Measurements from ENCODE around the gene WNT3.

WNT3 gene

GRCh38 chr17:46774108-46774737 lies 44.3 kb downstream of the WNT3 start:
- DNase-seq (ENCODE audit: extremely low spot score): no peak
- no peak for TF ChIP-seq ELF4 (IDR thresholded peaks at IDR 0.05)
- TF ChIP-seq SUZ12 (IDR thresholded peaks at IDR 0.05): no peak
- TF ChIP-seq BHLHE40 (IDR thresholded peaks at IDR 0.05; ENCODE audit: borderline replicate concordance): no peak
- TF ChIP-seq L3MBTL2 (conservative IDR thresholded peaks at IDR 0.05): no peak
- no peak for TF ChIP-seq CTBP1 (IDR thresholded peaks at IDR 0.05; ENCODE audit: borderline replicate concordance)
- no peak for TF ChIP-seq LEF1 (IDR thresholded peaks at IDR 0.05; ENCODE audit: borderline replicate concordance)
- TF ChIP-seq TARDBP (IDR thresholded peaks at IDR 0.05): no peak
- TF ChIP-seq FOXA1 (IDR thresholded peaks at IDR 0.05): no peak
- no peak for TF ChIP-seq PKNOX1 (IDR thresholded peaks at IDR 0.05)
- no peak for TF ChIP-seq HDGF (IDR thresholded peaks at IDR 0.05; ENCODE audit: borderline replicate concordance)
- TF ChIP-seq ARNT (IDR thresholded peaks at IDR 0.05): no peak
- TF ChIP-seq ZNF384 (IDR thresholded peaks at IDR 0.05): no peak
- no peak for TF ChIP-seq FOXM1 (IDR thresholded peaks at IDR 0.05; ENCODE audit: borderline replicate concordance)
- ChIA-PET POLR2A (no interaction called here), CTCF (interaction anchor here (0.6 kb wide), 1 partner anchor 9 kb away, joined by 3 read pairs; no protein-coding TSS in a partner anchor)

DNA sequence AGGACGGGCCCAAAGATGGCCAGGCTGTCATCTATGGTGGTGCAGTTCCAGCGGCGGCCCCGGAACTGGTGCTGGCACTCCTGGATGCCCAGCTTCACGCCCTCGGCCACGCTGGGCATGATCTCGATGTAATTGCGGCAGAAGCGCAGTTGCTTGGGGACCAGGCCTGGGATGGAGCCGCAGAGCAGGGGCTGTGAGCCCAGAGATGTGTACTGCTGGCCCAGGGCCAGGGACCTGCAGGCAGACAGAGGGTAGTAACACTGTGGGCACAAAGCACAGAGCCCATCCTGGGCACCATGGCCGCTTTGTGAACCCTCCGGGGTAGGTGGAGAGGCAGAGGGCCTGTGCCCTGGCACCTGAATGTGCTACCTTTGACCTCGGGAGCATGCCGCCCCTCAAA lies 44.8 kb downstream of the WNT3 start:
- ChIA-PET POLR2A (no interaction called here), CTCF (interaction anchor here (0.6 kb wide), 1 partner anchor 9 kb away, joined by 3 read pairs; no protein-coding TSS in a partner anchor)
- TF ChIP-seq ARNT (IDR thresholded peaks at IDR 0.05) (no peak), ZNF384 (IDR thresholded peaks at IDR 0.05) (no peak), HDGF (IDR thresholded peaks at IDR 0.05; ENCODE audit: borderline replicate concordance) (no peak), CTBP1 (IDR thresholded peaks at IDR 0.05; ENCODE audit: borderline replicate concordance) (no peak), SP1 (IDR thresholded peaks at IDR 0.05) (no peak), FOXM1 (IDR thresholded peaks at IDR 0.05; ENCODE audit: borderline replicate concordance) (no peak), FOXK2 (IDR thresholded peaks at IDR 0.05) (no peak), TARDBP (IDR thresholded peaks at IDR 0.05) (no peak), BHLHE40 (IDR thresholded peaks at IDR 0.05; ENCODE audit: borderline replicate concordance) (no peak), ELF4 (IDR thresholded peaks at IDR 0.05) (no peak), L3MBTL2 (conservative IDR thresholded peaks at IDR 0.05) (no peak), FOXA1 (IDR thresholded peaks at IDR 0.05) (no peak)
- no peak for DNase-seq (ENCODE audit: extremely low spot score)

DNA sequence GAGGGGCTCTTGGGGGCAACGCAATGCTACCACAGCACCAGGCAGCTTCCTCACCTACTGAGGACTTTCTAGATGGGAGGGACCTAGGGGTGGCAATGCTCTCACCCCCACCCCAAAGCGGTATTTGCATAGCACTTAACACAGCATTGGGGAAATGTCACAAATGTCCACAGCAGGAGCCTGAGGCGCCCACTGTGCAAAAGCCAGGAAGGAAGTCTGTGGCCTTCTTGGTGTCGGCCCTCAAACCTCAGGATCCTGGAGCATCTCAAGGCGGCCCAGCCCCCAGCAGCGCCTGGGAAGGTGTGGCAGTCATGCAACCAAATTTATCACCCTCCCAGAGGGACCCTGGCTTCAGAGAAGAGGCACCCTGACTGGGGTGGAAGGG lies 45.3 kb downstream of the WNT3 start:
- CTCF ChIA-PET: no interaction called here
- no peak for TF ChIP-seq SP1 (IDR thresholded peaks at IDR 0.05)
- TF ChIP-seq NFRKB (IDR thresholded peaks at IDR 0.05): no peak
- TF ChIP-seq L3MBTL2 (conservative IDR thresholded peaks at IDR 0.05): no peak
- TF ChIP-seq ELF4 (IDR thresholded peaks at IDR 0.05): no peak
- no peak for TF ChIP-seq BHLHE40 (IDR thresholded peaks at IDR 0.05; ENCODE audit: borderline replicate concordance)
- POLR2A ChIA-PET: interaction anchor here (1.7 kb wide), 1 partner anchor 10 kb away, joined by 4 read pairs; no protein-coding TSS in a partner anchor
- DNase-seq (ENCODE audit: extremely low spot score): no peak

DNA sequence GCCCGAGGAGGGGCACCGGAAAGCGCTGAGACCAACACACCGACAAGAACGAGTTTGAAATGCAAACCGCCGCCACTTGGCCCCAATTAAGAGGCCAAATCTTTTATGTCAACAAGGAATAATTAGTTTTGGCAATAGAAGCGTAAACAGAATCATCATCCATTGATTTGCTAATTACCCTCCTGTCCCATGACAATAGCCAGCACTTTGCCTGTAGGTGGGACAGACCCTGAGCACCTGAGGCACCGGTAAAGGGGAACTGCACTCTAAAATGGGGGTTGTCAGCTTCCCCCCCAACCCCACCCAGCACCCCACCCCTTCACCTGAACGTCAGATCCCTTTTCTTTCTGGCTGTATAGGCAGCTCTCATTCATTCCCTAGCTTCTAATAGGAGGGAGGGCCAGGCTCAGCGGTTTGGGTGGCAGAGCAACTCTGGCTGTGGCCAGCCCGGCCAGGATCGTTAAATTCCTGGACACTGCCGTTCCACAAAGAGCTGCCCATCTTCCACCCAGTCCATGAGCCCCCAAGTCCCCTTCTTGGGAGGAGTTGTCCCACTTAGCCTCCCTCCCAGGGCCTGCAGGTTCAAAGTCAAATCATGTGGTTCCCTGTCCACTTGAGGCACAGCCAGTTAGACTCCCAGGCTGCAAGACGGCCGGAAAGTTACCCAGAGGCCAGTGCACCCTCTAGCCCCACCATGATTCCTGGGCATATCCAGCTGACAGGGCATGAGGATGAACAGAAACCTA lies 45.8 kb downstream of the WNT3 start:
- no peak for TF ChIP-seq ARNT (IDR thresholded peaks at IDR 0.05)
- no peak for TF ChIP-seq TARDBP (IDR thresholded peaks at IDR 0.05)
- TF ChIP-seq BHLHE40 (IDR thresholded peaks at IDR 0.05; ENCODE audit: borderline replicate concordance): no peak
- no peak for TF ChIP-seq PKNOX1 (IDR thresholded peaks at IDR 0.05)
- no peak for TF ChIP-seq SP1 (IDR thresholded peaks at IDR 0.05)
- no peak for TF ChIP-seq SUZ12 (IDR thresholded peaks at IDR 0.05)
- TF ChIP-seq ZNF384 (IDR thresholded peaks at IDR 0.05): no peak
- no peak for TF ChIP-seq FOXA1 (IDR thresholded peaks at IDR 0.05)
- TF ChIP-seq ELF4 (IDR thresholded peaks at IDR 0.05): no peak
- TF ChIP-seq CTBP1 (IDR thresholded peaks at IDR 0.05; ENCODE audit: borderline replicate concordance): no peak
- no peak for TF ChIP-seq FOXK2 (IDR thresholded peaks at IDR 0.05)
- no peak for TF ChIP-seq LEF1 (IDR thresholded peaks at IDR 0.05; ENCODE audit: borderline replicate concordance)
- no peak for TF ChIP-seq NFRKB (IDR thresholded peaks at IDR 0.05)
- TF ChIP-seq L3MBTL2 (conservative IDR thresholded peaks at IDR 0.05): no peak
- TF ChIP-seq FOXM1 (IDR thresholded peaks at IDR 0.05; ENCODE audit: borderline replicate concordance): no peak
- no peak for TF ChIP-seq HDGF (IDR thresholded peaks at IDR 0.05; ENCODE audit: borderline replicate concordance)
- ChIA-PET POLR2A (interaction anchor here (1.7 kb wide), 1 partner anchor 9 kb away, joined by 4 read pairs; no protein-coding TSS in a partner anchor), CTCF (no interaction called here)
- DNase-seq (ENCODE audit: extremely low spot score): no peak

DNA sequence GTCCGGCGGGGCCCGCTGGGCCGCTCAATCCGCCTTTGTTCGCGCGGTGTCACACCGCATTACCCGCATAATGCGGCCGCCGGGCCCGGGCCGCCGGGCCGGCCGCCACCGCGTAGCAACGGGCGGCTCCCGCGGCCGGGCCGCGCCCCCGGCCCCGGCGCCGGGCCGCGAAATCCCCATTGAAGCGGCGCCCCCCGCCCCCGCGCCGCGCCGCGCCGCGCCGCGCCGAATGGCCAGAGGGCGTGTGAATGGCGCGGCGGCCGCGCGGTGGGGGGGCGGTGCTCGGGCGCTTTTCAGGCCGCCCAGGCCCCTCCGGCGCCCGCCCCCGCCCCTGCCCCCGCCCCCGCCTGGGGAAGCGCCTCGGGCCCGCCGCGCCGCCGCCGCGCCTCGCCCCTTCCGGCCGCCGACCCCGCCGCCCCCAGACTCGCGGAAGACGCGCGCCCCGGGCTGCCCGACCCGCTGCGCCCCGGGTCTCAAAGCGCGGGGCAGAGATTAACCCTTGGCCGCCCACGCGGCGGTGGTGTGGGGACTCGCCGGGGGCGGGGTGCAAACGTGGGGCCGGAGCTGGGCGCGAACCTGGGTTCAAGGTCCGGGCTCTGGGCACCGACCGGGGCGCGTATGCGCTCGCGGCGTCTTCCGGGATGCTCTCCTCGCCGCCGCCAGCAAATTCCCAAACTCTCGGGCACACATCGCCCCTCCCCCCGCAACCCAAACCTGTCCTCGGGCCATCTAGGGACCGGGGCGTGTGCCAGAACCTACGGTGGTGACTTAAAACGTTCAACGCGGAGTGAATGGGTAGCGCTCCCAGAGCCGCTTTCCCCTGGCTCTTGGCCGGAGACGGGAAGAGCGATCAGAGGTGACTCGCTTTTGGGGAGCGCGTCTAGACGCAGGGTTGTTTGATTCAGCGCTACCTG lies 46.7 kb downstream of the WNT3 start:
- ChIA-PET POLR2A (interaction anchor here (1.0 to 1.7 kb wide), 4 partner anchors 8 to 62 kb away, joined by 3 to 4 read pairs (median 4); no protein-coding TSS in a partner anchor), CTCF (interaction anchor here (0.6 kb wide), 1 partner anchor 202 kb away, joined by 3 read pairs; no protein-coding TSS in a partner anchor)
- TF ChIP-seq FOXK2 (IDR thresholded peaks at IDR 0.05) (no peak), SP1 (IDR thresholded peaks at IDR 0.05) (no peak), FOXA1 (IDR thresholded peaks at IDR 0.05) (no peak), LEF1 (IDR thresholded peaks at IDR 0.05; ENCODE audit: borderline replicate concordance) (no peak), BHLHE40 (IDR thresholded peaks at IDR 0.05; ENCODE audit: borderline replicate concordance) (no peak), SUZ12 (IDR thresholded peaks at IDR 0.05) (no peak), FOXM1 (IDR thresholded peaks at IDR 0.05; ENCODE audit: borderline replicate concordance) (no peak), CTBP1 (IDR thresholded peaks at IDR 0.05; ENCODE audit: borderline replicate concordance) (no peak), TARDBP (IDR thresholded peaks at IDR 0.05) (no peak), ELF4 (IDR thresholded peaks at IDR 0.05) (no peak), ARNT (IDR thresholded peaks at IDR 0.05) (no peak), NFRKB (IDR thresholded peaks at IDR 0.05) (no peak), ZNF384 (IDR thresholded peaks at IDR 0.05) (no peak), L3MBTL2 (conservative IDR thresholded peaks at IDR 0.05) (no peak), HDGF (IDR thresholded peaks at IDR 0.05; ENCODE audit: borderline replicate concordance) (no peak), PKNOX1 (IDR thresholded peaks at IDR 0.05) (no peak)
- peak; percentile 69 for DNase-seq (ENCODE audit: extremely low spot score)

All from HEK293T (cell line).